ENCODE results near the gene ZRANB1.

Gene ZRANB1

DNA sequence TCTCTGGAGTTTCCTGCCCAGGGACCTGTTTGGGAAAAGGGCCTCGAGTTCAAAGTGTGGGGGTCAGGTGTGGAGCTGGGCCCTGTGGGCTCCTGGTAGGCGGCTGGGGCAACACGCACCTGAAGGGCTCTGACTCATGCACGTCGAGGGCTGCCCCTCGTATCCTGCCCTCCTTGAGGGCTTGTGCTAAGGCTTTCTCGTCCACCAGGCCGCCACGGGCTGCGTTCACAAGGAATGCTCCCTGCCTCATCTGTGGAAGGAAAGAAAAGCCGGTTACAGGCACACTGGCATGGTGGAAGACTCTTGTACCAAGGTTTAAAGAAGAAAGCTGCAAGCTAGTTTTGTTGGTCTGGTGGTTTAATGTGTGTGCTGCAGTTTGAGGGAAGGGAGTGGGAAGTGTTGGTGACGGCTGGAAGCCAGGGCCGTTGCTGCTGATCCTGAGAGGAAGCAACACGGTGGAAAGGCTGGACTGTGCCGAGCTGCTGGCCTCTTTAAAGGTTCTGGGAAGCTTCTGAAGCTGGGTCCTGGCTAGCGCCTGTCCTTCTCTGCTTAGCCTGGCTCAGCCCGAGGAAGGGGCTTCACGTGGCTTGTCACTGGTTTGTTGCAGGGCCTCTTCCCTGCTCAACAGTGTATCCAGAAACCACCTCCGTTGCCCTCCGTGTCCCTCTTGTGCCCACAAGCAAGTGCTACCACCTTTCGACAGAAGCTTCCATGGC is 52.0 kb downstream of the ZRANB1 start:
- DNase-seq (ENCODE audit: low read depth), result no peak

DNA sequence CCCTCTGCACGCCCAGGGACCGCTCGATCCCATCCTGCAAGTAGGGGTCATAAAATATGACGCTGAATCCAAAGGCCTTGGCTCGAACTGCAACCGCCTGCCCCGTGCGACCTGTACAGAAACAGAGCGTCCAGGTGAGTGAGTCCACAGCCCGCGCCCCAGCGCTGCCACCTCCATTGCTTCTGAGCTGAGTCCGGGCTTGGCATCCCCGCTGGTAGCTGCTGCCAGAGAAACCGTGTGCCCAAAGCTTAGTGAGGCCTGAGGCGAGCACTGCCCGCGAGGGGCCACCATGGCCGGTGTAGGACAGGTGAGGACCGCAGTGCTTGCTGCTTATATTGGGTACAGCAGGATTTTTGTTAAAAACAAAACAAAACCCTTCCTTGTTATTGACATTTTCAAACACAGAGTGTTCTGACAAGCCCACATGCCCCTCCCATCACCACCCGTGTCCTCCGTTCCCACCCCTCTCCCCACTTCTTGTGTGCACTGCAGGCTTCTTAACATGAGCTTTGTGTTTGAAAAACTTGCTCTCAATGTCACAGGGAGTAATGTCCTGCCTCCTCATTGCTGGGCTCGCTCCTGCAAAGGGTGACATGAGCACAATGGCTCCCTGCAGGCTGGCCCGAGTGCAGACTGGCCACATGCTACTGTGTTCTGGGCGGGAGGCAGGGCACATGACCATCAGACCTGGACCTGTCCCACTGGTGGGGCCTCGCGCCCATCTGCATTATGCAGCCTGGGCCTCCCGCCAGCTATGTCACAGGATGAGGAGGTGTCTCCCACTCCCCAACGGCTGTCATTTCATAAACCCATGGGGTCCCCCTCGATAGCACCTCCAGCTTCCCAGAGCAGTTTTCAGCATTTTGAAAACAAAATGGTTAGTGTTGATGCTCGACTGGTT is 52.9 kb downstream of the ZRANB1 start:
- DNase-seq (ENCODE audit: low read depth), result no peak

DNA sequence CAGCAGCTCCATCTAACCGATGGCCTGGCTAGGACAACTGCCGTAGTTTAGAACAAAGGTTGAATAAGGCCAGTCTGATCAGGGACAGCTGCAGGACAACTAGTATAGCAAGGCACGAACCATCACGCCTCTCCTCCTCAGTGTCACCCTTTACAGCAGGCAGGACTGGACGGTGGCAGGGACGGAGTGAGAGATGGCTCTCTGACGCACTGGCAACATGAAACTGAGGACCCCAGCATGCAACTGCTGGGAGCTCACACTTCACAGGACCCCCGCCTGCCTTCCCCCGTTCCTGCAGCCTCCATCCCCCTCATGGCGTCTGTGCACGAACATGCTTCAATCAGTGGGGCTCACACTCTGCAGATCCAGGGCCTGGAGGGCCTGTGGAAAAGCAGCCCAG is 53.7 kb downstream of the ZRANB1 start:
- DNase-seq (ENCODE audit: low read depth), result no peak

GRCh38 chr10:124996127-124996853 is 54.4 kb downstream of the ZRANB1 start:
- DNase-seq (ENCODE audit: low read depth), result no peak

DNA sequence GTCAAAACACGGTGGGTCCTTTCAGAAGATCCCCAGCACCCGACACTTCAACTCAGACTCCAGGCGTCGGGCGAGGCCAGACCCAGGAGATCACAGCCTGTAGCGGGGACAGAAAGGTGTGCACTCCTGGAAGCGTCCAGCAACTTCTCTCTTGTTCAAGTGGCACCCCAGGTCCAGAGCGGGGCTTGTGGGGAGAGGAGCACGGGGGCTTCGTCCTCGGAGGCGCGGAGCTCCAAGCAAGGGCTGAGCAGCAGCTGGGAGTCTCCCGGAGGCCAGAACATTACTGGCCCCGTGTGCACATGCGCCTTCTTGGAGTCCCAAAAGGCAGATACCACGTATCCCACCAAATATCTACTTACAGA is 54.9 kb downstream of the ZRANB1 start:
- DNase-seq (ENCODE audit: low read depth), result no peak

GRCh38 chr10:124997306-124997705 is 55.4 kb downstream of the ZRANB1 start:
- DNase-seq (ENCODE audit: low read depth), result no peak

DNA sequence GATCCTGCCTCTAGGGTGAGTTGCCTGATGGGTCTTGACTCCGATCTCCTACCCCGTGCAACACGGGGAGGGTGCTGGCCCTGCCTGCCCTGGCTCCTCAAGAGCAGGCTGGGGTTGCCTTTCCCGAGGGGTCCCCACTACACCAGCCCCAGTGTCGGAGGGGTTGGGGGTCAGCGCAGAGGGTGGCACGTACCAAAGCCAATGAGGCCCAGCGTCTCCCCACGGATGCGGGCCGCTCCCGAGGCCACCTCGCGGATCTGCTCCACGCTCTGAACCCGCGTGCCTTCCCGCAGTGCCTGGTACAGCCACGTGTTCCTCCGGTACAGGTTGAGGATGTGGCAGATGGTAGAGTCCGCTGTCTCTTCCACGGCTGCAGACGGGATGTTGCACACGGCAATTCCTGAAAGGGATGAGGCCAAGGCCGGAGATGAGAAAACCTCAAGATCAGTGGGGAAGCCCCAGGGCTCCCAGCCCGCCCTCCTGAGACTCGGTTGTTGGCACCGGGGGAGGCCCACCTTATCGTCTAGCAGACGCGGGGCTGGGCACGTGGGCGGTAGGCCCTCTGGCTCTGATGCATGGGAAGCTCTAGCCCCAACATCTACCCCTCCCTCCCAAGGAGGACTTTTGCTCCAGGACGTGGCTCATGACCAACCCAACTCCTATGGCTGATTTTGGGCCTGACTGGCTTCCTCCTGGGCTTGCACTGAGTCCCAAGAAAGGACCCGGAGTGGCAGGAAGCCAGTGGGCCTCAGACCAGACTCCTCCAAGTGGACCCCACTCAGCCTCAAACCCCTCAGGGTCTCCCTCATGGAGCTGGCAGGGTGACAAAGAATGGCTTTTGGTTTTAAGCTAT is 56.1 kb downstream of the ZRANB1 start:
- DNase-seq (ENCODE audit: low read depth), result no peak

DNA sequence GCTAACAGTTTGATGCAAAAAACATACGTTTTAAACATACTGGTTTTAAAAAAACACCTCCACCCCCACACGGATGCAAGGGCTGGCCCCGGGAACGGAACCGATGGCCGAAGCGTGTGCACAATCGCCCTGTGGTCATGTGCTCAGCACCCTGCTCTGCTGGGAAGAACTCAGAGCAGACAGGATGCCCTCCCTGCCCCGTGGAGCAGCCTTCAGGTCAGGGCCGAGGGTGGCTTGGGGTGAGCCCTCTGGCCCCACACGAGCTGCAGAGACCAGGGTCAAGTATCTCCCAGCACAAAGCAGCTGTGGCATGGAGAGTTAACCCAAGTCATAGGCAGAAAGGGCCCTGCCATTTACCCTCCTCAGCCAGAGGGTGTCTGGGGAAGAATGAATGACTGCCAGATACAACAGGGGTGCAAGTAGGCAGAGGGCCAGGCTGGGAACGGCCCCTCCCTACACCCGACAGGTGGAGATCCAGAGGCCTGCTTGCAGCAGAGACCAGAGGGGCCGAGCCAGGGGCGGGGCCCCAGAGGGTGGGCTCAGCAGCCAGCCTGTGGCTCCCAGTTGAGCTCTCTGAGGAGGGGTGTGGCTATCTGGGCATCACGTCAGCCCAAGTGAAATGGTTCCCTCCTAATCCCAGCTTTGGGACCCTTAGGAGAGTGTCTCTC is 56.8 kb downstream of the ZRANB1 start:
- no peak for DNase-seq (ENCODE audit: low read depth)

DNA sequence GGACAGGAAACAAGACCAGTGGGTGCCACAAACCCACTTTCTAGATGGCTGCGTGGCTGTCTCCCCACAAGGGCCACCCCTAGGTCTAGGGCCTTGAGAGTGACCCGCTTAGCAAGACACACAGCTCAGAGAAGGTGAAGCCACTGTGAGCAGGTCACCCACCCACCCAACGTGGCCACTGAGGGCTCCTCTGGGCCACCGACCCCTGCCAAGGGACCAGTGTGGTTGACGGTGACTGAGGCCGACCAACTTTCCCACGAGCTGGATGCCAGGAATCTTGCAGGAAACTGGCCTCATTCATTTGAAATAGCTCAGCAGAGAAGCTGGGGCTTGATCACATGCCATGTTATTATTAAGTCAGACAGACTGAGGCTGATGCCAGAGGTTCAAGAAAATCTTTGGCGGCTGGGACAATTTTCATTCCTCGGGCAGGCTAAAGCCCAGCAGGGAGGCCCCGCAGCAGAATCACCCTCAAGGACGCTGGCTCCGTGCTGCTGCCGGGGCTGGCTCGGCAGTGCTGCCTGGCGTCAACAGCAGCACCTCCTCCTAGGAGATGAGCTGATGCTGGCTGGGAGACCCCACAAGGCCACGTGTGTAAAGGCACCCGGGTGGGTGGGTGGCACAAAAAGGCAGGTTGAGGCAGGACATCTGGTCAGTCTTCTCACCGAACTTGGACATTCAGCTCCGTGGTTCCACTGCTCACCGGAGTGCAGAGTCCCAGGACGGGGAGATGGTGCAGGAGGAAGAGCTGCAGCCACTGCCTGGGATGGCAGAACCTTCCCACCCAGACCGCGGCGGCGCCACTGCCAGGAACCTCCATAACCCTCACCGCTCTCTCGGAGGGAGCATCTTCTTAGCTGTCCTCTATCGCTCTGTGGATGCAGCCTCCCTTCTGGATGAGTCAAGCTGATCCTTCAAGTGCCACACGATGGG is 57.8 kb downstream of the ZRANB1 start:
- peak; percentile 90 for DNase-seq (ENCODE audit: low read depth)

- DNase-seq (ENCODE audit: low read depth), result no peak
Observed at GRCh38 chr10:125000366-125001312, 58.7 kb downstream of the ZRANB1 start.

- no peak for DNase-seq (ENCODE audit: low read depth)
Observed at GRCh38 chr10:125001313-125002046, 59.6 kb downstream of the ZRANB1 start.

DNA sequence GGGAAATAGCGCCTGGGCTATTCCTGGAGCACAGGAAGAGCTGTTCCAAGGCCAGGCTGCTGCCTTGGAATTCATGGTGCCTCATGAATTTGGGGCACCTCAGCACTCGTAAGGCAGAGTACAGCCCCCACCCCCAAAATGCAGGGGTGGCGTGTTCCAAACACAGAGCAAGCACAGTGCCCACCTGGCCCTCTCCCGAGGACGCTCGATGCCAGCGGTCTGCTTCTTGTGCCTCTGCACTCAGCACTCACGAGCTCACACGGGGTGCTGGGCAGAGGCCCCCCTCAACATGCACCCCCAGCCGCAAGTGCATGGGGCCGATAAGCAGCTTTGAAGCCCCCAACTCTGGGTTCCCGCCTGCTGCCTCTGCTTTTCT is 60.1 kb downstream of the ZRANB1 start:
- DNase-seq (ENCODE audit: low read depth), result no peak

DNA sequence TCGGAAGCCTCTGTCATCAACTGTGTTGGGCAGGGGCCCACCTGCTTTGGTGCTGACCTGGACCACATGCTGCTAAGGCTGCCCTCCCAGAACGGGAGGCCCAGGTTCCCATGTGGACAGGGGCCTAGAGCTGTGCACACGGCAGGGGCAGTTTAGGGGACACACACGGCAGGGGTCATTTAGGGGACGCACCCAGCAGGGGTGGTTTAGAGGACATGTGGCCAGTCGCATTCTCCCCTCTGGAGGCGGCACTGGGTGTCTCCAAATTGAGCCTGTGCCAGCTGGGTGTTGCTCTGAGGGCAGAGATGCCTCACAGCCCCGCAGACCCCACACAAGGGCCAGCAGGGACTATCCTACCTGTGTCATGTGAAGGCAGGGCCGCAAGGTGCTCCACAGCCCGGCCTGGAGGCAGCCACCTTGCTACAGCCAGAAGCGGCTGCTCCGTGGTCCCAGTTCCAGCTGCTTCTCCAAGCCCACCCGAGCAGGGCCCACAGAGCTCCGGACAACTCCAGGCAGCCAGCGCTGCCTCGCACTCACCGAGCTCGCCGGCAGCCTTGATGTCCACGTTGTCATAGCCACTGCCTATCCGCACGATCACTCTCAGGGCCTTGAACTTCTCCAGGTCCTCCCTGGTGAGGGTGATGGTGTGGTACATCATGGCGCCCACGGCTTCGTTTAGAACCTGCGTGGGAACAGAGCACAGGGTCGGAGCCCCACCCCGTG is 60.7 kb downstream of the ZRANB1 start:
- DNase-seq (ENCODE audit: low read depth), result no peak

DNA sequence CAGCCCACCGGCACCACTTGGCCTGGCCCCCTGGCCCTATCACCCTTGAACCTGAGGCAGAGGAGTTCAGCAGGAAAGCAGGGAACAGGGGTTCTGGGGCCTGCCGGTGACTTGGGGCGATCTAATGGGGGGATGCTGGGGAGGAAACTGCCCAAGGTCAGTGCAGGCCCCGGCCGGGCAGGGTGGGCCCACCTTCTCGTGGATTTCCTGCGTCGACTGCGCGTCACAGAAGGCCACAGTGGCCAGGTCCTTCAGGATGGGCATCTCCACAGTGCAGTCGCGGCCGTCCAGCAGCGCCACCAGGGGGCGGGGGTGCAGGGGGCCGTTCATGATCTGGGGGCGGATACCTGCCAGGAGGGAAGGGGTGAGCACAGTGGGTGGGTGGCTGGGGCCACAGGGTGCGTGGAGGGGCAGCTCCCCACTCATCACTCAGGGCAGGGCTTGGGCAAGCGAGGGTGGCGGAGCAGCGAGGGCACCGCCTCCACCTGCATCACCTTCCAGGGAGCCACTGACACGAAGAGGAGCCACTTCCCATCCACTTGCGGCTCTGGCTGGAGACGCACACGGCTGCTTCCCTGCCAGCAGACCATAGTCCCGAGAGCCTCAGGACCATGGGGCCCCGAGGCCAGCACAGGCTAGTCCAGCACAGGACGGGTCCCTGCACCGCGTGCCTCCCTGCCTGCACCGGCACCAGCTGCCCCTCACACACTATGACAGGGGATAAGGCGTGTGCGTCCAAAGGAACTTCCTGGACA is 61.4 kb downstream of the ZRANB1 start:
- no peak for DNase-seq (ENCODE audit: low read depth)

GRCh38 chr10:125003901-125004467 is 62.1 kb downstream of the ZRANB1 start:
- DNase-seq (ENCODE audit: low read depth), result no peak

- DNase-seq (ENCODE audit: low read depth), result no peak
Observed at GRCh38 chr10:125004571-125005311, 62.8 kb downstream of the ZRANB1 start.

All from fibroblast of gingiva (primary cell).